Midbrain (tissue), 1 donor: Measurements from ENCODE around the gene AQP10.
"Not testable (repeated sequence)": the region's sequence is repeated elsewhere in the genome, so short reads cannot be mapped to it uniquely, and the experiment has no call there.

Experiments used
- DNase-seq: peaks from one replicate; lab custom pipeline; 2025; lab: John Stamatoyannopoulos, UW

AQP10 gene

DNA sequence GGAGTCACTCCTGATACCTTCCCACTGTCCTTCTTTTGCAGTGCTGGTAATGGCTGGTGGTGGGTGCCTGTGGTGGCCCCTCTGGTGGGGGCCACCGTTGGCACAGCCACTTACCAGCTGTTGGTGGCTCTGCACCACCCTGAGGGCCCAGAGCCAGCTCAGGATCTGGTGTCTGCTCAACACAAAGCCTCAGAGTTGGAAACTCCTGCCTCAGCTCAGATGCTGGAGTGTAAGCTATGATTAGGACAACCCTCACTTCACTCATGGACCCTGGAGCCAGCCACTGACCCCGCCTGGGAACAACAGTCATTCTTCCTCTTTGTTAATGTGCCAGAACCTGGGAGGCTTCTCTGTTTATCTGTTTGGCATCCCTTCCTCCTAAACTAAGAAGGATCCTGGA is 3.3 kb downstream of the AQP10 start:
- DNase-seq = no peak

DNA sequence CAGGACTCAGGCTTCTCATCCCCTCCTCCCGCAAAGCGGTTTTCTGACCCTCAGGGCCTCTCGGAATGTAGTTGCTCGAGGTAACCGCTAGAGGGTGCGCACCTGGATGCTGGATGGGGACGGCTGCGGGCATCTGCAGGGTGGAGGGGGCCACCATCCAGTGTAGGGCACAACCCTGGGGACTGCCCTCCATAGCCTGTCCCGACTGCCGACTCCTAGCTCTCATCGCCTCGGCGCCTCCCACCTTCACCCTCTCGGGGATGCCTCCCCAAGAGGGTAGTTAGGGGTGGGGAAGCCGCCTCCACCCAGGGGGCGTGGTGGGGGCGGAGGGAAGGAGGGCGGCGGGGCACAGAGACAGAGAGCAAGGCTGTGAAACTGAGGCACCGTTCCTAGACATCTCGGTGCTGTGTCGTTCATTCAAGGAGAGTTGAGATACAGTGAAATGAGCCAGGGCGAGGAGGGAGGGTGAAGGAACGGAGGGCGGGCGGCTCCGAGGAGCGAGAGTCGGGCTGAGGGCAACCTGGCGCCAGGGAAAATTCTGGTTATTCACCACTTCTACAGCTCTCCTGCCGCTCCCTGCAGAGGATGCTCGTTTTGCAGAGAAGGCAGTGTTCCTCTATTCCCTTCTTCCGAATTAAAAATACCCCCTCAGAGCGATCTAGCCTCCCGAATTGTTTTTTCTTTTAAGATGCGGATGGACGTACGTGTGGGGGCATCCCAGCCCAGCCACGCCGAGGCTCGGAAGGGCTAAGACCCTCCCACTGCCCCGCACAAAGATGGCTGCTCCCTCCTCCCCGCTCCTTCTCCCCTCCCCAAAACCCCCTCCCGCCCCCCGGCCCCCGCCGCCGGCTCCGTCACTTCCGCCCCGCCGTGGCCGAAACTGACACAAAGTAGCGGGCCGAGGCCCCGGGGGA is 4.0 kb downstream of the AQP10 start, which contains the start of gene ATP8B2:
TSS of gene ATP8B2 (plus strand) at position 857 of the 914 bp plus-strand sequence. CDS start 2,617 bp downstream, outside the sequence.
- peak; percentile 67 for DNase-seq

DNA sequence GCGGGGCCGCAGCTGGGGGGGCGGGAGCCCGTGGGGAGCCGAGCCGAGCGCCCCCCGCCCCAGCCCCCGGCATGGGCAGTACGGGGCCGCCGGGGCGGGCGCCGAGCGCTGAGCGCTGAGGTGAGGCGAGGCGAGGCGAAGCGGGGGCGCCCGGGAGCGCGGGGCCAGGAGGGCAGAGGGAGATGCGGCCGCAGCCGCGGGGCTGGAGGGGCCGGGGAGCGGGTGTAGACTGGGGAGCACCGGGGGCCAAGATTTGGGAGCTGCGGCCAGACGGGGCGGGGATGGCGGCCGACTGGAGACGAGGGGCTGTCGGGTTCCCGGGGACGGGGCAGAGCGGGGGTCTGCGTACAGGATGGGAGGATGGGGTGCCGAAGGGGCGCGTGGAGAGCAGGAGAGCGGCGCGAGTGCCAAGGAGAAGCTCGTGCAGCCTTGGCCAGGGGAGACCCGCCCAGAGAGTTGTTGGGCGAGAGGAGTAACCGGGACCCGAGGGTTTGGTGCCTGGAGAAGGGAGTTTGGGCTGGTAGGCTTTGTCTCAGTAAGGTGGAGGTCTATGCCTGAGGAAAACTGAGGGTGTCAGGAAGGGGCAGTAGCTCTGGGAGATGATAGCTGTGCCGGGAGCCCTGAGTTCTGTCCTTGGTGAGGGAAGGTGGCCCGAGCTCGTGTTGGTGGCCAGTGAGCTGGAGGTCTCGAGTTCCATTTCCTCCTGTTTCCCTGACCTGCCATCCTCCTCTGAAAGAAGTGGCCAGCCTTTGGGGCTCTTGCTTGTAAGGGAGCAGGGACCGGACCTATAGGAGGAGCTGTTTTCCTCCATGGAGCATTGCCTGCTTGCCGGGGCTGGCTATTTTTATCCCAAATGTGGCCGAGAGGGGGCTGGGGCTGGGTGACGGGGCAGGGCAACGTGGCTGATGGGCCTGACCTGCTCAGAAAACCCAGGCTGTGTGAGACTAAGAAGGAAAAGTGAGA is 5.0 kb downstream of the AQP10 start:
- DNase-seq = peak; percentile 36

- DNase-seq = no peak
Measured at GRCh38 chr1:154326546-154327465, 5.9 kb downstream of the AQP10 start.

GRCh38 chr1:154327466-154328317 is 6.8 kb downstream of the AQP10 start:
- DNase-seq = no peak

GRCh38 chr1:154328318-154329151 is 7.6 kb downstream of the AQP10 start:
- peak; percentile 83 for DNase-seq

DNA sequence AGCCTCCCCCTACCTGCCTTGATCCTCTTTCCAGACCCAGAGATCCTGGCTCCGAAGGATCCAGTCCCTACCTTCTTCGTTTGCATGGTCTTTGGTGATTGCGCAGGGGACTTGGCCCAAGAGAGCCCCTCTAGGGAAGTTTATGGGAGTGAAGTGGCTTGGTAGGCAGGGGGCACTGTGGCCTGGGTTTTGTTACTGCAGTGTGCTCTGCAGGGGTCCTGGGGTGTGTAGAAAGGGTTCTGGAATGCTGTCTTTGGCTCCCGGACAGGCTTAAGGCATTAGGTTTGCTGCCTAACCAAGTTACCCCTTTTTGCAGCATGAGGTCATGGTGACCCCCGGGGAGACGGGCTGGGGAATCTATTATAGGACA is 8.2 kb downstream of the AQP10 start:
- DNase-seq = no peak

GRCh38 chr1:154329551-154330131 is 8.7 kb downstream of the AQP10 start:
- DNase-seq = peak; percentile 19

- DNase-seq = no peak
Measured at GRCh38 chr1:154330669-154331068, 9.8 kb downstream of the AQP10 start.

DNA sequence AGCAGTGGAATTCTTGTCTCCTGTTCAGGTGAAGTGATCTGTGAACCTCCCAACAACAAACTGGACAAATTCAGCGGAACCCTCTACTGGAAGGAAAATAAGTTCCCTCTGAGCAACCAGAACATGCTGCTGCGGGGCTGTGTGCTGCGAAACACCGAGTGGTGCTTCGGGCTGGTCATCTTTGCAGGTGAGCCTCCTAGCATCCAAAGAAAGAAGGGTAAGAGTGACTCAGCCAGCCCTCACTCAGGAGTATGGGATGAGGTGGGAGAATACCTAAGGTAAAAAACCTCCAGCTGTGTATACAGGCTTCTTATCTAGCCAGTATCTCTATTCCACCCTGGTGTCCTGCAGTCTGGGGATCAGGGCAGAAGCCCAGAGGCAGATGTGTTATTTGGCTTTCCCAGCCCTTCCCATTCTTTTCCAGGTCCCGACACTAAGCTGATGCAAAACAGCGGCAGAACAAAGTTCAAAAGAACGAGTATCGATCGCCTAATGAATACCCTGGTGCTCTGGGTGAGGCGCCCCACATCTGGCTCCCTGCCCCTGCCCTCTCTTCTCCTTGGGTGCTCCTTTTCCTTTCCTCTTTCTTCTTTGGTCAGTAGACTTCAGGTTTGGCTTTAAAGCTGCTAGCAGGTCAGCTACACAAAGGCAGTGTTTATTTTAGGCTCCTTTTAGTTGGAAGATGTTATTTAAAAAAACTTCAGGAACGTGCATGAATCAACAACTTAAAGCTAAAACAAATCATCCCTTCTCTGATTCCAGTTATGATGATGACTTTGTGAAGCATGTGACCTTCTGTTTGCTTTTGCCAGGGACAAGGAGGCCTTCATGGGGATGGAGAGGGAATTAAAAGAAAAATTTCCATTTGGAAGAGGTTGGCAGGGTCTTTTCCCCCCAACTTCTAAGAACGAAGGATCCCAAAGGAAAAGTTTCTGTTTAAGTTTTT is 13.5 kb downstream of the AQP10 start:
- no peak for DNase-seq

- peak; percentile 66 for DNase-seq
Measured at GRCh38 chr1:154335025-154335714, 14.3 kb downstream of the AQP10 start.

DNA sequence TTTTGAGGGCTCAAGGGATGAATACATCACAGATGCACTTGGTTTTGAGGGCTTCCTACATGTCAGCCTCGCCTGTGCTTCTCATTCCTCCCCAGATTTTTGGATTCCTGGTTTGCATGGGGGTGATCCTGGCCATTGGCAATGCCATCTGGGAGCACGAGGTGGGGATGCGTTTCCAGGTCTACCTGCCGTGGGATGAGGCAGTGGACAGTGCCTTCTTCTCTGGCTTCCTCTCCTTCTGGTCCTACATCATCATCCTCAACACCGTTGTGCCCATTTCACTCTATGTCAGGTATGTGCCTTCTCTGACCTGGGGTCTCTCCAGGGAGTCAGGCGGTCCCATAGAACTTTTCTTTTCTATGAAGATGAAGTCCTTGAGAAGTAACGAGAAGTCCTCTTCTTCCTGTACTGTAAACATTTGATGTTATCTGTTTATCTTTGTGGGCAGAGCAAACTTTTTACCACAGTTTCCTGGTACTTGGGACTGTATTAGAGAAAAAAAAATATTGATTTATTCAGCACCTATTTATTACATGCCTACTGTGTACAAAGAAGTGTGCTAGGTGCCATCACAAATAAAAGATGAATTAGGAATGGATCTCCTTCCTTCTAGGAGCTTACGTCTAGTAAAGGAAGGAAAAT is 16.5 kb downstream of the AQP10 start:
- no peak for DNase-seq

DNA sequence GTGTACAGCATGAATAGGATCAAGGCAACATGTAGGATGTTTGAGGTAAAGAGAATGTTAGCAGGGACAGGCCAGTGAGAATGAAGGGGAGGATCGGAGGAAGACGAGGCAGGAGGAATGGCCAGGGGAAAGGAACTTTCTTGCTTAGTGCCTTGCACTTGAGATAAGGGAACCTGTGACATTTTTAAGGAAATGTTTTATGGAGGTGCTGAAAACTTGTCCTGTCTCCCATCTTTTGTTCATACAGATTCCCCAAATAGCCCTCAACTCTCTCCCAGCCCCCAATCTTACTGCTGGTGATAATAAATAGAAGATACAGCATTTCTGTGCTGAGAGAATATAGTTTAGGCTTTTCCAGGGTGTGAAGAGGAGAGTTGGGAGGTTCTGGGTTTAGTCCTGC is 18.0 kb downstream of the AQP10 start:
- no peak for DNase-seq

- DNase-seq = not testable (repeated sequence)
Measured at GRCh38 chr1:154341366-154341765, 20.5 kb downstream of the AQP10 start.

- no peak for DNase-seq
Measured at GRCh38 chr1:154342132-154342531, 21.2 kb downstream of the AQP10 start.

GRCh38 chr1:154342836-154343472 is 22.1 kb downstream of the AQP10 start:
- no peak for DNase-seq
